Ascending aorta (tissue), 2 donors: ENCODE data around the gene ENO1. TPM values are rescaled to one million over a fixed set of nuclear protein-coding genes. Genes with fewer than 3 reads are reported as not detected.

Experiments used
- DNase-seq, 2 donors: peaks; one replicate each; pipeline ENCODE4 v3.0.0-alpha.2; 2019; ENCODE audit warnings: low spot score in 2 of 2
- H3K27ac ChIP-seq, 2 donors: fragments of 200-600 bp; sonication (generic); one replicate each; pipeline ENCODE4 v1.5.1; 2016 to 2017; ENCODE audit warnings: mild to moderate bottlenecking in 1 of 2
- H3K27me3 ChIP-seq: fragments of 200-600 bp; sonication (generic); one replicate; pipeline ENCODE4 v1.5.1; 2017
- H3K36me3 ChIP-seq, 2 donors: fragments of 200-600 bp; sonication (generic); one replicate each; pipeline ENCODE4 v1.5.1; 2016
- H3K4me1 ChIP-seq, 2 donors: fragments of 200-600 bp; sonication (generic); one replicate each; pipeline ENCODE4 v1.5.1; 2016 to 2017; ENCODE audit warnings: mild to moderate bottlenecking in 1 of 2
- H3K4me3 ChIP-seq, 2 donors: fragments of 200-600 bp; sonication (generic); one replicate each; pipeline ENCODE4 v1.5.1; 2016 to 2017; ENCODE audit warnings: mild to moderate bottlenecking in 1 of 2
- H3K9me3 ChIP-seq, 2 donors: fragments of 200-600 bp; sonication (generic); one replicate each; pipeline ENCODE4 v1.5.1; 2016
- CTCF ChIP-seq, 3 experiments: fragments of 200-600 bp in 2 of 3; fragments of 450-650 bp in 1 of 3; sonication (generic) in 2 of 3; IDR thresholded peaks; one replicate each; pipeline ENCODE4 v1.5.1; 2016 to 2019; ENCODE audit warnings: antibody characterized with exemption in 3 of 3, mild to moderate bottlenecking in 1 of 3, moderate library complexity in 1 of 3
- intact Hi-C: fragments of 100-400 bp; cut with DNase I; formaldehyde crosslinking; loops from one replicate; pipeline ENCODE4 v1.15.1; 2023
- total RNA-seq: library from RNA; depleted of rRNA; stranded (reverse); fragments of >200 nt; gene quantifications from one replicate; pipeline ENCODE4 v1.1.0, GENCODE V29; 2016

Gene ENO1
- total RNA-seq, 1 donor from 2014 or later = 637 TPM

GRCh38 chr1:8813991-8814390 lies 64.5 kb downstream of the ENO1 start:
- H3K36me3 ChIP-seq = no peaks in the 10 kb centered on the region
- no peak for TF ChIP-seq CTCF (IDR thresholded peaks at IDR 0.05)
- H3K4me1 ChIP-seq = peaks cover 0 to 6% of the 10 kb centered on the region in 2 donors
- no peaks in the 10 kb centered on the region for H3K27me3 ChIP-seq
- DNase-seq = no peak
- H3K27ac ChIP-seq = no peak overlapping the region
- H3K9me3 ChIP-seq = no peaks in the 10 kb centered on the region
- intact Hi-C loops = no loop called here
- no peak overlapping the region for H3K4me3 ChIP-seq

- H3K36me3 ChIP-seq = no peaks in the 10 kb centered on the region
- H3K9me3 ChIP-seq = no peaks in the 10 kb centered on the region
- no peak overlapping the region for H3K27ac ChIP-seq
- peaks cover 0 to 6% of the 10 kb centered on the region in 2 donors for H3K4me1 ChIP-seq
- no peaks in the 10 kb centered on the region for H3K27me3 ChIP-seq
- no peak overlapping the region for H3K4me3 ChIP-seq
- intact Hi-C loops = no loop called here
- no peak for TF ChIP-seq CTCF (IDR thresholded peaks at IDR 0.05)
- DNase-seq = no peak
Observed at GRCh38 chr1:8813016-8813763, 65.3 kb downstream of the ENO1 start.

- H3K27me3 ChIP-seq = no peaks in the 10 kb centered on the region
- intact Hi-C loops = no loop called here
- H3K4me3 ChIP-seq = no peak overlapping the region
- DNase-seq = no peak
- TF ChIP-seq CTCF (IDR thresholded peaks at IDR 0.05) = no peak
- H3K4me1 ChIP-seq = peaks cover 0 to 6% of the 10 kb centered on the region in 2 donors
- no peak overlapping the region for H3K27ac ChIP-seq
- H3K36me3 ChIP-seq = no peaks in the 10 kb centered on the region
- no peaks in the 10 kb centered on the region for H3K9me3 ChIP-seq
Observed at GRCh38 chr1:8812081-8812480, 66.4 kb downstream of the ENO1 start.

Other genes with a start within 250 kb of the ENO1 start
- 64.6 TPM for gene RERE, start 61.0 kb downstream of the ENO1 start, total RNA-seq
- gene CA6, start 67.2 kb upstream of the ENO1 start, total RNA-seq = not detected
- gene SLC2A7, start 147.7 kb upstream of the ENO1 start, total RNA-seq = not detected
- 13.9 TPM for gene SLC2A5, start 190.9 kb upstream of the ENO1 start, total RNA-seq